Progenitor cell of endocrine pancreas (in vitro differentiated cells): ENCODE data around the gene SLC38A10. TPM values are rescaled to one million over a fixed set of nuclear protein-coding genes. Genes with fewer than 3 reads are reported as not detected.
A peak's percentile ranks its signal among the peaks of the same experiment; 100 is the strongest.

Experiments used
- DNase-seq: peaks from one replicate; pipeline ENCODE4 v3.0.0; 2021; ENCODE audit warnings: low spot score; ENCODE audit not compliant: unreplicated experiment
- H3K27ac Mint-ChIP-seq: 2 replicates; pipeline ENCODE4 v1.8.0; 2021; ENCODE audit warnings: mild to moderate bottlenecking, moderate library complexity, mixed read lengths
- H3K27me3 Mint-ChIP-seq: 2 replicates; pipeline ENCODE4 v1.8.0; 2021; ENCODE audit warnings: mixed read lengths
- H3K36me3 Mint-ChIP-seq: 2 replicates; pipeline ENCODE4 v1.8.0; 2022; ENCODE audit warnings: mixed read lengths; ENCODE audit not compliant: insufficient read depth
- H3K4me1 Mint-ChIP-seq: 2 replicates; pipeline ENCODE4 v1.8.0; 2021; ENCODE audit warnings: low read depth, mixed read lengths
- H3K4me3 Mint-ChIP-seq: 2 replicates; pipeline ENCODE4 v1.8.0; 2021; ENCODE audit warnings: low read depth, mild to moderate bottlenecking, moderate library complexity, mixed read lengths
- H3K9me3 Mint-ChIP-seq: 2 replicates; pipeline ENCODE4 v1.8.0; 2021; ENCODE audit warnings: low read depth, mixed read lengths
- long read RNA-seq: library from polyadenylated mRNA; unstranded; transcript quantifications from one replicate; pipeline ENCODE4 v2.0.0, GENCODE V29; 2020
- total RNA-seq: library from RNA; stranded (reverse); gene quantifications from 2 replicates; pipeline ENCODE4 v1.2.1, GENCODE V29; 2021
- TF ChIP-seq, protein P1 (sequence below): fragments of 200-600 bp; sonication (generic); IDR thresholded peaks from one replicate; pipeline ENCODE4 v1.5.0; 2021; ENCODE audit warnings: antibody characterized with exemption, mild to moderate bottlenecking; ENCODE audit not compliant: unreplicated experiment

The SLC38A10 gene
- total RNA-seq: 128 and 130 TPM in 2 replicates
- long read RNA-seq, partial matches to known transcripts: 6 of 16 reads
- long read RNA-seq, other reads (novel, unspliced or antisense): 10 of 16 reads

DNA sequence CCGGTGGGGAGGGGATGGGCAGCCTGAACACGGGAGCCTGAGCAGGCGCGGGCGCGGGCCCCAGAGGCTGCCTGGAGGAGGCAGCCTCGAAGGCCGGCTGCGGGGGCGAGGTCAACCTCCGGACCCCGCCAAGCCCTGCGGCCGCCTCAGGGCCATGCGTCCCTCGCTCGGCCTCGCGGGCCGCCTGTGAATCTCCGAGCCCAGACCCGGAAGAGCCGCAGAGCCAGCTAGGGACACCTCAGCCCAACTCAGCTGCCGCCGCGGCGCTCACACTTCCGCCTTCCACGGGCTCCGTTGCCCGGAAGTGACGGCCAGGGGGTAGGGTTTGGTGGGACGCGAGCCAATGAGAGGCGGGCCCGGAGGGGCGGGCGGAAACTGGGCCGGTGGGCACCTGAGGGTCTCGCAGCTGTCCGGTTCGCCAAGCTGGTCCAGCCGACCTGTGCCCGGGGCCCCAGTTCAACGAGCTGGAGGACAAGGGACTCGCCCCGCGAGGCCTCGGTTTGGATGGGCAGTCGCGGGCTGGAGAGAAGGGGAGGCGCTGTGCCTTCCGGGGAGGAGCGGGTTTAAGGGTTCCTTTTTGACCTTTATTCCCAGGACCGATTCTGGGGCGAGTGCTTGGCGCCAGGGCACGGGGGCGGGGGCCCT is at the start of gene SLC38A10:
SLC38A10 (minus strand) TSS at position 277 of the 645 bp plus-strand sequence. CDS start 386 bp downstream, outside the sequence.
- H3K36me3 Mint-ChIP-seq: peaks cover 1% of the 10 kb centered on the region
- H3K27me3 Mint-ChIP-seq: no peaks in the 10 kb centered on the region
- H3K4me1 Mint-ChIP-seq: peaks cover 18% of the 10 kb centered on the region
- H3K4me3 Mint-ChIP-seq: peak within 1 kb of the TSS; percentile 92
- TF ChIP-seq, protein P1, sequence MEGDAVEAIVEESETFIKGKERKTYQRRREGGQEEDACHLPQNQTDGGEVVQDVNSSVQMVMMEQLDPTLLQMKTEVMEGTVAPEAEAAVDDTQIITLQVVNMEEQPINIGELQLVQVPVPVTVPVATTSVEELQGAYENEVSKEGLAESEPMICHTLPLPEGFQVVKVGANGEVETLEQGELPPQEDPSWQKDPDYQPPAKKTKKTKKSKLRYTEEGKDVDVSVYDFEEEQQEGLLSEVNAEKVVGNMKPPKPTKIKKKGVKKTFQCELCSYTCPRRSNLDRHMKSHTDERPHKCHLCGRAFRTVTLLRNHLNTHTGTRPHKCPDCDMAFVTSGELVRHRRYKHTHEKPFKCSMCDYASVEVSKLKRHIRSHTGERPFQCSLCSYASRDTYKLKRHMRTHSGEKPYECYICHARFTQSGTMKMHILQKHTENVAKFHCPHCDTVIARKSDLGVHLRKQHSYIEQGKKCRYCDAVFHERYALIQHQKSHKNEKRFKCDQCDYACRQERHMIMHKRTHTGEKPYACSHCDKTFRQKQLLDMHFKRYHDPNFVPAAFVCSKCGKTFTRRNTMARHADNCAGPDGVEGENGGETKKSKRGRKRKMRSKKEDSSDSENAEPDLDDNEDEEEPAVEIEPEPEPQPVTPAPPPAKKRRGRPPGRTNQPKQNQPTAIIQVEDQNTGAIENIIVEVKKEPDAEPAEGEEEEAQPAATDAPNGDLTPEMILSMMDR: no peak
- peak within 1 kb of the TSS; percentile 96 for H3K27ac Mint-ChIP-seq
- peak; percentile 78 for DNase-seq
- H3K9me3 Mint-ChIP-seq: no peaks in the 10 kb centered on the region

DNA sequence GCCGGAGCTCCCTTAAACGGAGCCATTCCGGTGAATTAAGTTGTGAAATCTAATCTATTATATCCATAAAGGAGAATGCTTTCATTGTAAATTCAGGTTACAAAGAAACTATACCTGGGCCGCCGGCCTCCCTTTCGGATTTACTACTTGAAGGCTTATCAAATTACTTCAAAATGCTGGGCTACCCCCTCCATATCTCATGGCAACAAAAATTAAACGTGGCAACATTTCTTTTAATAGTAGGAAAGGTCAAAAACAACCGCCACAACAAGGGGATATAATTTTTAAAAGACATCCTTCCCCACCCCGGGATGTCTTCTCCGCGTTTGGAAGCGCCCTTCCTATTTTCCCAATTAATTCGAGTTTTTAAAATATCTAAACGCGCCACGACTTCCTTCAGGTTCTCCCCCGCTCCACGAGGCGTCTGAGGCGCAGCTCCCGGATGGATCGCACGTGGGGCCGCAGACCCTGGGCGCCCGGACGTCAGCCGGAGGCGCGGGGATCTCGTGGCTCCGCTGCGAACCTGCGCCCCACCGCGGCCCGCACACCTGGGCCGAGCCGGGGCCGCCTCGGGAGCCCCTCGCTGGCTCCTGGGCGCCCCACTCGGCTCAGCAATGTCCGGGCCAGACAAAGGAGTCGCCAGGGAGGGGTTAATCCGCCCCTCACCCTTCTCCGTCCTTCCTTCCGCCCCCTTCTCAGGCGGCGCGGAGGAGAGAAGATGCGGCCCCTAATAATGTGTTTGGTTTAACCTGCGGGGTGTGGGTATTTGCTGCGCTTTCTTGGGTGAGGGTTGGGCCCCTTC is 47.4 kb upstream of the SLC38A10 start:
- peak overlapping the region; percentile 94 for H3K4me3 Mint-ChIP-seq
- no peaks in the 10 kb centered on the region for H3K9me3 Mint-ChIP-seq
- peak overlapping the region; percentile 99 for H3K27ac Mint-ChIP-seq
- peaks cover 25% of the 10 kb centered on the region for H3K4me1 Mint-ChIP-seq
- H3K27me3 Mint-ChIP-seq: no peaks in the 10 kb centered on the region
- H3K36me3 Mint-ChIP-seq: peaks cover 16% of the 10 kb centered on the region
- no peak for DNase-seq
- TF ChIP-seq, protein P1: no peak

DNA sequence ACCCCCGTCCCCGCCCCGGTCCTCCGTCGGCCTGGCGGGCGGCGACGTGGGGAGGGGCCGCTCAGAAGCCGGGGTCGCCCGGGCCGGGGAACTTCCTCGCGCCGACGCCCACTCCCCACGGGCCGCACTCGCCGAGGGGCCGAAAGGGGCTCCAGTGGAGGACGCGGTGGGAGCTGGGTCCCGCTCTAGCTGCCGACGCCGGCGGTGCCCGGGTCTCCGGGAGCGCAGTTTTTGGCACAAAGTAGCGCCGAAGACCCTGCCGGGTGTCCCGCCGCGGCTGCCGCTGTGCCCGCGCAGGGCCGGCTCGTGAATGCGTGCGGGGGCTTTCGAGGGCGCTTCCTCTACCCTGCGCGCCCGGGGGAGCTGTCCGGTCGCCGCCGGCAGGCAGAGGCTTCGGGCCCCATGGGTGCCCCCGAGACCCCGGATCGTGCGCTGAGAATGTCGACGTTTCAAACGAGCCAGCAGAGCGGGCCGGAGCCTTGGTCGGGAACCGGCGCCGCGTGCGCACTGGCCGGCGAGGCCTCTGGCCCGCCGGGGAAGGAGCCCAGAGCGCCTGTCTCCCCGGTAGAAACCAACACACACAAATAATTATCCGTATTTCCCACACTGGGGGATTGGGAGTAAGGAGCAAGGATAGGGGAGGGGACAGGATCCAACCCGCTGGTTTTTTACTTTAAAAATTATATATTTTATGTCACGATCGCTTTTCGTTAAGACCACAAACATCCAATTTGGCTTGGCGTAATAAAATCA is 46.6 kb upstream of the SLC38A10 start:
- Mint-ChIP-seq H3K9me3 (no peaks in the 10 kb centered on the region), H3K4me1 (peaks cover 27% of the 10 kb centered on the region), H3K36me3 (peaks cover 16% of the 10 kb centered on the region), H3K27me3 (no peaks in the 10 kb centered on the region), H3K27ac (peak overlapping the region; percentile 99), H3K4me3 (peak overlapping the region; percentile 94)
- TF ChIP-seq, protein P1: no peak
- DNase-seq: no peak

DNA sequence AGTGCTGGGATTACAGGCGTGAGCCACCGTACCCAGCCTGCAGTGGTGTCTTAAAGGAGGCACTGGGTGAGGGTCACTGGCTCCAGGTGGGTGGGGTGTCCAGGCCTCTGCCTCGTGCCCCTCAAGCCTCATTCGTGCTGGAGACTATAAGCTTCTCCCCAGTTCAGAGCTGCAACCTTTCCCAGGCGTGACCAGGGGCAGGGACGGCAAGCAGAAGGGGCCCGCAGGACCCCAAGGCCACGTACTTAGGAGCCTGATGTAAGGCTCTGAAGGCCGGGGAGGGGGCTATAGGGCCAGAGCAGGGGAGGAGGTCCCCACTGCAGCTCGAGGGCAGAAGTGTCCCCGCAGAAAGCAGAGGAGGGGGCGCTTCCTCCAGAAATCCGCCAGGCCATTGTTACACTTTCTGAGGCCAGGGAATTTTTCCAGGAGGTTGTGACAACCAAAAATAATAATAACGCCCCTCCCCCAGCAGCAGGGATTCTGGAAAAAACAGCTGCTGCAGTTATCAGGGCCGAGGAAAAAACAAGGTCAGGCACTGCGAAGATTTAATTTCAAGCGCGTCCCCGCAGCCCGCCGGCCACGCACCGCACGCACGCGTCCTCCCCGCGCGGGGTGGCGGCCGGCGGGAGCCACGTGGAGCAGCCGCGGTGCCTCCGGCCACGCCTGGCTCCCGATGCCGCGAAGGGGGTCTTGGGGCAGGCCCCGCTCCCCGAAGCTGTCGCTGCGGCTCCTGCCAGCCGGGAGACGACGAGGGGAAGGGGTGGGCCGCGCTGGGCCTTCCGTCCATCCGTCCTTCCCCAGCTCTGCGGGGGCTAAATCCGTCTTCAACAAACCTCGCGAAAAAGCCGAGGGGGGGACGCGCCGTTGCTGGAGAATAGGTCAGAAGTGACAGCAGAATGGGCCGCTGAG is 45.8 kb upstream of the SLC38A10 start:
- Mint-ChIP-seq H3K36me3 (peaks cover 16% of the 10 kb centered on the region), H3K9me3 (no peaks in the 10 kb centered on the region), H3K27ac (peak overlapping the region; percentile 96), H3K27me3 (no peaks in the 10 kb centered on the region), H3K4me1 (peaks cover 27% of the 10 kb centered on the region), H3K4me3 (peak overlapping the region; percentile 57)
- TF ChIP-seq, protein P1: no peak
- DNase-seq: no peak
